CD14-positive monocyte (primary cell): ENCODE data around the gene TSPAN33. TPM values are rescaled to one million over a fixed set of nuclear protein-coding genes. Genes with fewer than 3 reads are reported as not detected.
A peak's percentile ranks its signal among the peaks of the same experiment; 100 is the strongest.

Source experiments
- DNase-seq, 3 donors: peaks; one replicate each; pipeline ENCODE4 v3.0.0-alpha.2; 2011 to 2022
- H2AFZ ChIP-seq: 2 replicates; pipeline ENCODE4 v1.6.0; 2012; ENCODE audit warnings: mild to moderate bottlenecking, low read depth, low read length, inconsistent platforms; ENCODE audit not compliant: insufficient read depth, poor library complexity, severe bottlenecking
- H3K27ac ChIP-seq, 2 donors: 1 replicate in 1 of 2; 2 replicates in 1 of 2; pipeline ENCODE4 v1.5.1; 2012 to 2013; ENCODE audit warnings: low read length in 2 of 2, control low read depth in 1 of 2, inconsistent platforms in 1 of 2, low read depth in 1 of 2, mild to moderate bottlenecking in 1 of 2
- H3K27me3 ChIP-seq, 2 donors: one replicate each; pipeline versions ENCODE4 v1.6.0 to v1.6.1; 2011 to 2013; ENCODE audit warnings: low read length in 2 of 2; ENCODE audit not compliant: control insufficient read depth in 2 of 2, insufficient read depth in 2 of 2
- H3K36me3 ChIP-seq, 2 donors: replicated peaks in 1 of 2; 1 replicate in 1 of 2; 2 replicates in 1 of 2; pipeline versions ENCODE4 v1.5.1 to v1.6.1; 2012 to 2013; ENCODE audit warnings: low read length in 2 of 2, control low read depth in 1 of 2, inconsistent platforms in 1 of 2, mild to moderate bottlenecking in 1 of 2; ENCODE audit not compliant: insufficient read depth in 2 of 2, control insufficient read depth in 1 of 2
- H3K4me1 ChIP-seq, 2 donors: 1 replicate in 1 of 2; 2 replicates in 1 of 2; pipeline versions ENCODE4 v1.5.1 to v1.6.1; 2012 to 2013; ENCODE audit warnings: low read length in 2 of 2, control low read depth in 1 of 2, inconsistent platforms in 1 of 2, mild to moderate bottlenecking in 1 of 2, moderate library complexity in 1 of 2; ENCODE audit not compliant: insufficient read depth in 2 of 2, control insufficient read depth in 1 of 2
- H3K4me2 ChIP-seq: replicated peaks from 2 replicates; pipeline ENCODE3; 2012; ENCODE audit warnings: low read length, moderate library complexity, mild to moderate bottlenecking; ENCODE audit not compliant: poor library complexity, severe bottlenecking; ENCODE audit errors: extremely low read depth
- H3K4me3 ChIP-seq, 3 experiments: fragments of 200-600 bp in 1 of 3; sonication (generic) in 1 of 3; replicated peaks in 1 of 3; 1 replicate in 2 of 3; 2 replicates in 1 of 3; pipeline ENCODE4 v1.5.1; 2011 to 2013; ENCODE audit warnings: low read length in 3 of 3, mild to moderate bottlenecking in 3 of 3, control low read depth in 2 of 3, low read depth in 2 of 3, inconsistent platforms in 1 of 3, moderate library complexity in 1 of 3
- H3K79me2 ChIP-seq: 2 replicates; pipeline ENCODE4 v1.6.0; 2012; ENCODE audit warnings: mild to moderate bottlenecking, control low read depth, inconsistent platforms, low read length, moderate library complexity; ENCODE audit not compliant: insufficient read depth
- H3K9ac ChIP-seq: 2 replicates; pipeline ENCODE4 v1.6.0; 2017; ENCODE audit warnings: low read length, mild to moderate bottlenecking; ENCODE audit not compliant: insufficient read depth, poor library complexity, severe bottlenecking
- H3K9me3 ChIP-seq, 2 donors: replicated peaks in 1 of 2; 1 replicate in 1 of 2; 2 replicates in 1 of 2; pipeline versions ENCODE4 v1.5.1 to v1.6.1; 2012 to 2013; ENCODE audit warnings: low read length in 2 of 2, control low read depth in 1 of 2; ENCODE audit not compliant: control insufficient read depth in 1 of 2, insufficient read depth in 1 of 2
- H4K20me1 ChIP-seq: 2 replicates; pipeline ENCODE4 v1.6.0; 2012; ENCODE audit warnings: mild to moderate bottlenecking, low read length, control low read depth, moderate library complexity; ENCODE audit not compliant: insufficient read depth
- H3K27ac Mint-ChIP-seq, 7 donors: one replicate each; pipeline ENCODE4 v1.8.0; 2020; ENCODE audit warnings: mild to moderate bottlenecking in 7 of 7, mixed read lengths in 7 of 7, moderate library complexity in 6 of 7, inconsistent platforms in 2 of 7
- H3K27me3 Mint-ChIP-seq, 3 donors: one replicate each; pipeline ENCODE4 v1.8.0; 2021 to 2022; ENCODE audit warnings: low read depth in 3 of 3, mild to moderate bottlenecking in 3 of 3, mixed read lengths in 3 of 3, moderate library complexity in 3 of 3, inconsistent platforms in 1 of 3
- H3K36me3 Mint-ChIP-seq, 2 donors: one replicate each; pipeline ENCODE4 v1.8.0; 2020; ENCODE audit warnings: mixed read lengths in 2 of 2, inconsistent platforms in 1 of 2, mild to moderate bottlenecking in 1 of 2
- H3K4me1 Mint-ChIP-seq: one replicate; pipeline ENCODE4 v1.8.0; 2020; ENCODE audit warnings: mild to moderate bottlenecking, mixed read lengths
- H3K4me3 Mint-ChIP-seq, 2 donors: one replicate each; pipeline ENCODE4 v1.8.0; 2020; ENCODE audit warnings: mild to moderate bottlenecking in 2 of 2, mixed read lengths in 2 of 2, moderate library complexity in 1 of 2
- H3K9me3 Mint-ChIP-seq, 7 donors: one replicate each; pipeline ENCODE4 v1.8.0; 2020 to 2022; ENCODE audit warnings: mixed read lengths in 7 of 7, mild to moderate bottlenecking in 6 of 7, moderate library complexity in 6 of 7, inconsistent platforms in 2 of 7
- WGBS: methylation state at CpG from one replicate; pipeline ENCODE4 v1.1.5; 2013; ENCODE audit warnings: missing lambda C conversion rate; ENCODE audit not compliant: insufficient coverage; 5-methylcytosine and 5-hydroxymethylcytosine counted together
- intact Hi-C, 2 donors: fragments of 100-400 bp; cut with micrococcal nuclease; formaldehyde crosslinking; loops; one replicate each; pipeline versions ENCODE4 v1.15.0 to v1.15.1; 2023
- polyA plus RNA-seq, 3 donors: library from polyadenylated mRNA; depleted of rRNA in 1 of 3; unstranded in 2 of 3; stranded (reverse) in 1 of 3; fragments of 300-500 nt in 2 of 3; fragments of >200 nt in 1 of 3; fragmentation: Illumina TruSeq in 2 of 3; gene quantifications; 1 replicate in 2 of 3; 2 replicates in 1 of 3; pipeline ENCODE4 v1.2.3, GENCODE V29; 2012 to 2021
- TF ChIP-seq, protein P1 (sequence below): fragments of 200-600 bp; IDR thresholded peaks from one replicate; pipeline ENCODE4 v1.8.0; 2022; ENCODE audit warnings: antibody characterized with exemption, mild to moderate bottlenecking

Gene TSPAN33
- polyA plus RNA-seq, 3 donors = 2.9 to 7.5 (median 4.4) TPM

- intact Hi-C loops = no loop called here
- Histone ChIP-seq H3K4me1 (peaks cover 17 to 19% of the 10 kb centered on the region in 2 donors), H4K20me1 (no peaks in the 10 kb centered on the region), H3K4me3 (no peak overlapping the region), H3K9ac (no peak overlapping the region), H3K79me2 (no peaks in the 10 kb centered on the region), H3K27me3 (peaks cover 21 to 26% of the 10 kb centered on the region in 2 donors), H3K27ac (no peak overlapping the region), H3K9me3 (peaks cover 0 to 3% of the 10 kb centered on the region in 2 donors), H3K4me2 (no peak overlapping the region), H3K36me3 (no peaks in the 10 kb centered on the region), H2AFZ (no peak overlapping the region)
- TF ChIP-seq, protein P1, sequence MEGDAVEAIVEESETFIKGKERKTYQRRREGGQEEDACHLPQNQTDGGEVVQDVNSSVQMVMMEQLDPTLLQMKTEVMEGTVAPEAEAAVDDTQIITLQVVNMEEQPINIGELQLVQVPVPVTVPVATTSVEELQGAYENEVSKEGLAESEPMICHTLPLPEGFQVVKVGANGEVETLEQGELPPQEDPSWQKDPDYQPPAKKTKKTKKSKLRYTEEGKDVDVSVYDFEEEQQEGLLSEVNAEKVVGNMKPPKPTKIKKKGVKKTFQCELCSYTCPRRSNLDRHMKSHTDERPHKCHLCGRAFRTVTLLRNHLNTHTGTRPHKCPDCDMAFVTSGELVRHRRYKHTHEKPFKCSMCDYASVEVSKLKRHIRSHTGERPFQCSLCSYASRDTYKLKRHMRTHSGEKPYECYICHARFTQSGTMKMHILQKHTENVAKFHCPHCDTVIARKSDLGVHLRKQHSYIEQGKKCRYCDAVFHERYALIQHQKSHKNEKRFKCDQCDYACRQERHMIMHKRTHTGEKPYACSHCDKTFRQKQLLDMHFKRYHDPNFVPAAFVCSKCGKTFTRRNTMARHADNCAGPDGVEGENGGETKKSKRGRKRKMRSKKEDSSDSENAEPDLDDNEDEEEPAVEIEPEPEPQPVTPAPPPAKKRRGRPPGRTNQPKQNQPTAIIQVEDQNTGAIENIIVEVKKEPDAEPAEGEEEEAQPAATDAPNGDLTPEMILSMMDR = no peak
- peaks cover 0 to 7% (median 6%) of the 10 kb centered on the region in 7 donors for H3K9me3 Mint-ChIP-seq
- peaks cover 0 to 6% of the 10 kb centered on the region in 2 donors for H3K36me3 Mint-ChIP-seq
- H3K27me3 Mint-ChIP-seq = peaks cover 23 to 32% (median 25%) of the 10 kb centered on the region in 3 donors
- no peak overlapping the region for H3K4me3 Mint-ChIP-seq
- DNase-seq = no peak
- 93% methylated on average over 3 of the region's 3 CpGs for WGBS
- H3K27ac Mint-ChIP-seq = no peak overlapping the region
- peaks cover 19% of the 10 kb centered on the region for H3K4me1 Mint-ChIP-seq
These were observed 49.4 kb downstream of the TSPAN33 start for GRCh38 chr7:129193892-129194291.

DNA sequence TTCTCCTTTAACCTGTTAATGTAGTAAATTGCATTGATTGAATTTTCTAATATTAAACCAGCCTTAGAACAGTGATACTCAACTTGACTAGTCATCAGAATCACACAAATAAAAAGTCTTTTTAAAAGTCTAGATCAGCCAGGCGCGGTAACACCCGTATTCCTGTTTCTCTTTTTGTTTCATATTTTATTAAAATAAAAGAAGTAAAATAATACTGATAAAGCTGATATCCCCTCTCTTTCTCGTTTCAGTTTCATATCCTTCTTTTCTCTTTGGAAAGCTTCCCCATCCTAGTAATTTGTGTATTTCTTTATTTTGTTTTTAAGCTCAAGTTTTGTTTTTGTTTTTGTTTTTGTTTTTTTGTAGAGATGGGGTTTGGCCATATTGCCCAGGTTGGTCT is 53.3 kb downstream of the TSPAN33 start:
- no peaks in the 10 kb centered on the region for H3K79me2 ChIP-seq
- peaks cover 0 to 1% (median 0%) of the 10 kb centered on the region in 7 donors for H3K9me3 Mint-ChIP-seq
- WGBS = no CpG with 5 or more reads among the region's 4 CpGs

More for the DNA sequence above, 53.3 kb downstream of the TSPAN33 start:
- Histone ChIP-seq H3K4me1 (peaks cover 19% of the 10 kb centered on the region in 2 donors), H3K36me3 (no peaks in the 10 kb centered on the region), H3K4me2 (peak overlapping the region; percentile 33), H3K27ac (peak overlapping the region in 1 of 2 donors; percentile 20), H3K27me3 (no peaks in the 10 kb centered on the region), H2AFZ (no peak overlapping the region), H3K4me3 (peak overlapping the region in 1 of 3 experiments; percentile 47), H4K20me1 (no peaks in the 10 kb centered on the region), H3K9ac (no peak overlapping the region), H3K9me3 (no peaks in the 10 kb centered on the region)
- Mint-ChIP-seq H3K4me1 (peaks cover 23% of the 10 kb centered on the region), H3K27me3 (peaks cover 0 to 2% (median 0%) of the 10 kb centered on the region in 3 donors), H3K36me3 (no peaks in the 10 kb centered on the region), H3K4me3 (peak overlapping the region in 1 of 2 donors; percentile 39), H3K27ac (peak overlapping the region in 2 of 7 donors; percentile 19 to 38)
- TF ChIP-seq, protein P1 = no peak
- peak in 1 of 3 donors; percentile 9 for DNase-seq
- intact Hi-C loops = no loop called here
